AG09309 (cell line): ENCODE results near the gene JAG1.
A peak's percentile ranks its signal among the peaks of the same experiment; 100 is the strongest.

Experiments
- DNase-seq: peaks from one replicate; pipeline ENCODE4 v3.0.0-alpha.2; 2010; ENCODE audit warnings: low read depth
- H3K4me3 ChIP-seq: 2 replicates; pipeline ENCODE4 v1.5.1; 2011; ENCODE audit warnings: mild to moderate bottlenecking, low read depth, low read length, moderate library complexity; ENCODE audit not compliant: control insufficient read depth
- TF ChIP-seq, protein P1 (sequence below): IDR thresholded peaks from 2 replicates; pipeline ENCODE4 v1.5.1; 2011; ENCODE audit warnings: mild to moderate bottlenecking, low read depth, low read length, inconsistent platforms; ENCODE audit not compliant: insufficient read depth, control insufficient read depth; ENCODE audit errors: missing control alignments

JAG1 gene

DNA sequence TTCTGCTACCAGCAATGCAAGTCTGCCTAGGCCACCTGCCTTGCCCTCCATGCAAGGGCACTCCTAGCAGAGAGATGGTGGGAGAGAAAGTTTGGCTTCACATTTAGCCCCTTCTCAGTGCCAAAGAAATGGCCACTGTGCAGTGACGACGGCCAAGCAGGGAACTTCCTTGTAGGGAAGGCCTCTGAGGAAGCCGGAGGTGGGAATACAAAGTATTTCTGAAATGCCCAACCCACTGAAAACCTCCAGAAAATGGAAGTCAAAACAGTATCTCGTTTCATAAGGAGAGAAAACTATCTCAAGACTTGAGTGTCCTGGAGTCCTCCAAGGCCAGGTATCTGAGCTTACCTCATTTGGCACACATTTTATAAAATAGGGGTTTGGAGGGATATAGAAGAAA is 42.7 kb downstream of the JAG1 start:
- no peak for DNase-seq
- no peak overlapping the region for H3K4me3 ChIP-seq
- TF ChIP-seq, protein P1, sequence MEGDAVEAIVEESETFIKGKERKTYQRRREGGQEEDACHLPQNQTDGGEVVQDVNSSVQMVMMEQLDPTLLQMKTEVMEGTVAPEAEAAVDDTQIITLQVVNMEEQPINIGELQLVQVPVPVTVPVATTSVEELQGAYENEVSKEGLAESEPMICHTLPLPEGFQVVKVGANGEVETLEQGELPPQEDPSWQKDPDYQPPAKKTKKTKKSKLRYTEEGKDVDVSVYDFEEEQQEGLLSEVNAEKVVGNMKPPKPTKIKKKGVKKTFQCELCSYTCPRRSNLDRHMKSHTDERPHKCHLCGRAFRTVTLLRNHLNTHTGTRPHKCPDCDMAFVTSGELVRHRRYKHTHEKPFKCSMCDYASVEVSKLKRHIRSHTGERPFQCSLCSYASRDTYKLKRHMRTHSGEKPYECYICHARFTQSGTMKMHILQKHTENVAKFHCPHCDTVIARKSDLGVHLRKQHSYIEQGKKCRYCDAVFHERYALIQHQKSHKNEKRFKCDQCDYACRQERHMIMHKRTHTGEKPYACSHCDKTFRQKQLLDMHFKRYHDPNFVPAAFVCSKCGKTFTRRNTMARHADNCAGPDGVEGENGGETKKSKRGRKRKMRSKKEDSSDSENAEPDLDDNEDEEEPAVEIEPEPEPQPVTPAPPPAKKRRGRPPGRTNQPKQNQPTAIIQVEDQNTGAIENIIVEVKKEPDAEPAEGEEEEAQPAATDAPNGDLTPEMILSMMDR = no peak

DNA sequence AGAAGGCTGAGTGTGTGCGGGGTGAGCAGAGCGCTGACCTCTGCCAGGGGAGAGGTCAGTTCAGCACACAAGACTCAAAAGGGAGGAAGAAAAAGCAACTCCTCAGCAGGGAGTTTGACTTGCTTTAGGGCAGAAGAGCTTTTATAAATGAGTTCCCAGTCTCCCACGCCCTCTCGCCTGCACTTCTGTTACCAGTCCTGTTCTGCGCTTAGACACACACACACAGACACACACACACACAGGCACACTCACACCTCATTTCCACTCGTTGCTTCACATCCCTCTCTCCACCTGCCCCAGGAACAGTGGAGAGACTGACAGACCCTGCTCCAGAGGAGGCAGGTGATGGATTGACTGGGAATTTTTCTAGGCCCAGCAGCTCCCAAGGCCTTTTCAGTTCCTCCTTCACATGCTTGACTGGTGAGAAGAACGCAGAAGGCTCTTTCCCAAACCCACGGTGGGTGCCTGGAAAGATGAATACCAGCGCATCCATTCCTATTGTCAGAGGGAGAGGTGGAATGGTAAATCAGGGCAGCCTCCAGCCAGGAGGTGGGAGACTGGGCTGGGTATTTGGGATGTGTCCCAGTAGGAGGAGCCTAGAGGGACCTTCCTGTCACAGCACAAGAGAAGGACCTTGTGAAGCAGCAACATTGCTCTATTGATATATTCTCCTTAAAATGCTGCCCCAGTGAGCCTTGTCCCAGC is 43.7 kb downstream of the JAG1 start:
- DNase-seq = no peak
- no peak overlapping the region for H3K4me3 ChIP-seq
- TF ChIP-seq, protein P1 = no peak

DNA sequence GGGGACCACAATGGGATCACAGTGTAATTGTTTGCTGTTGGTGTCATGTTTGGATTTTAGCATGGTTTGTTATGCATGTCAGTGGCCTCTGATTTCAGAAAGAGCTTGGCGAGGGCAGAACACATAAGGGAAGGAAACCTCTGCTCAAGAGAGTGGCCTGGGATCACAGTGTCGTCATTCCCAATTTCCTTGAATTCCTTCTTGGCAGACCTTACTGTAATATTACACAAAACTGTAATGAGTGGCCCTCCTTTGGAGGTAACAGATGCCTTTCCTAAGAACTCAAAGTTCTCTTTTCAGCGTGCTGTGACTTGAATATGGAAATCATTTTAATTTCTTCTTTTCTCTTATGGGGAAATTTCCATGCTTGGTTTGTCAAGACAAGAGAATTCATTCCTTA is 46.9 kb downstream of the JAG1 start:
- no peak overlapping the region for H3K4me3 ChIP-seq
- no peak for DNase-seq
- TF ChIP-seq, protein P1 = no peak

DNA sequence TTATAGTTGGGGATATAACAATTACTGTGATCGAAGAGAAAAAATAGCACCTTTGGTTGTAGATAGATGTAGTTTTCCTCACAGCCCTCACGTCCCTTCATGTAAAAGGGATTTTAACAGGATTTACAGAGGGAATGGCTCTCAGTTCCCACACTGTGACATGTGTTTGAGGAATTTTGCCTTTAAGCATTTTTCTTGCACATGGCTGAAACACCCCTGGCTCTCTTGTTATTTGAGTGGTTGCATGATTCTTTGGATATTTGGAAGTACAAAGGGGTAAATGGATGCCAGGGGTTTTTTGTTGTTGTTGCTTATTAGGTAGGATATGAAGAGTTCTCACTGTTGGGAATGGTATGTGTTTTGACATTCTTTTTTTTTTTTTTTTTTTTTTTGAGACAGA is 48.2 kb downstream of the JAG1 start:
- no peak overlapping the region for H3K4me3 ChIP-seq
- TF ChIP-seq, protein P1 = no peak
- no peak for DNase-seq

DNA sequence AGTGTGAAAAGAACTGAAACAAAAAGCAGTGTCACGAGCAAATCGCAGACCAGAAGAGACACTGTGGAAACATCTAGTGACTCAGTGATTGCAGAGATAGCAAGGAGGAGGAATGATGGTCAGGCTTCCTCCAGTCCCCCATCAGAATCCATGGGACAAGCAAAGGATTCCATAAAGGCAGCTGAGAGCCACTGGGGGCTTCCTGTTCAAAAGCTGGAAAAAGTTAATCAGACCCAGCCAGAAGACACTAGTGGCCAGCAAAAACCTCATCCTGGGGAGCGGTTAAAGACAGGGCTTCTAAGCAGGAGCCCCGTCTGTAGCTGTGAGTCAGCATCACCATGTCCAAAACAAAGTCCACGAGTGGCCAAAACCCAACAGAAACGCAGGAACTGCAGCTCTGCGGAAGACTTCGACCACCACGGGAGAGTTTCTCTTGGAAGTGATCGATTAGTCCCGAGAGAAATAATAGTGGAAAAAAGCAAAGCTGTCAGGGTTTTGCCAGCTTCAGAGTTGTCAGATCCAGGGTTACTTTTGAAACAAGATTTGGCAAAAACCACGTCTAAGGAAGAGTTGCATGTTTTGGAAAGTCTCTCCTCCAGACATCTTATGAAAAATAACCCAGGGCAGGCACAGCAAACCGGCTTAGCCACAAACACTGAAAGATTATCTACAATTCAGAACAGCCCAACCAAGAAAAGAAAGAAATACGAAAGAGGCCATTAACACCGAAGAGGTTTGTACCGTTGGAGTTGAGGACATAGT is 51.0 kb downstream of the JAG1 start:
- H3K4me3 ChIP-seq = peak overlapping the region; percentile 20
- TF ChIP-seq, protein P1 = no peak
- no peak for DNase-seq

DNA sequence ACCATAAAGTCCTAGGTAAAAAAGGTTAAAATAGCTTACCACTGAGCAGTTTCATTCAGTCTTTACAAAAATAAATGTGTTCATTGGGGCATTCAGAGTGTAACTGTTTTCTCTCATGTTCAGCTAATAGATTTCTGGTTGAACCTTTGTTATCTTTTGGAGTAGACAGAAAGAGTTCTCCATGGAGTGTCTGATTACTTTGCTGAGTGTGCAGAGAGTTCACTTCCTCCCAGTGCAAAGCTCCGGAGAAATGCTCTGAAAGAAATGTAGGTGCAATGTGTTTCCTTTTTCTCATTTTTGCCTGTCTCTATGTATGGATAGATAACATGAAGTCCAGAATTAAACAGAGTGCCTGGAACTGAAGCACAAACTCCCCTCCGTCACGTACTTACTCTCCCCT is 52.6 kb downstream of the JAG1 start:
- TF ChIP-seq, protein P1 = no peak
- no peak for DNase-seq

More for the DNA sequence above, 52.6 kb downstream of the JAG1 start:
- H3K4me3 ChIP-seq = no peak overlapping the region
